GM12892 (cell line): Measurements from ENCODE around the gene NR5A2.

Experiments used
- DNase-seq: peaks from one replicate; pipeline ENCODE4 v3.0.0; 2011; ENCODE audit not compliant: insufficient read length
- FAIRE-seq: peaks from 2 replicates; lab custom pipeline; 2011; peaks lifted over from hg19 to GRCh38; lab: Jason Lieb, UNC
- POLR2A ChIP-seq: IDR thresholded peaks from 2 replicates; pipeline ENCODE4 v1.6.1; 2011; ENCODE audit warnings: low read depth, low read length, control low read depth
- POLR2AphosphoS5 ChIP-seq: IDR thresholded peaks from 2 replicates; pipeline ENCODE4 v1.6.1; 2011; ENCODE audit warnings: low read depth, low read length, control low read depth
- TAF1 ChIP-seq: IDR thresholded peaks from 2 replicates; pipeline ENCODE4 v1.6.1; 2011; ENCODE audit warnings: low read depth, mild to moderate bottlenecking, control low read depth, low read length, borderline replicate concordance

The NR5A2 gene

GRCh38 chr1:200133123-200133522 lies 105.6 kb downstream of the NR5A2 start:
- DNase-seq, result no peak
- no peak for TF ChIP-seq POLR2AphosphoS5
- TF ChIP-seq TAF1, result no peak
- TF ChIP-seq POLR2A, result no peak

GRCh38 chr1:200134116-200134515 lies 106.6 kb downstream of the NR5A2 start:
- DNase-seq (no peak), FAIRE-seq (no peak)
- no peak for TF ChIP-seq TAF1
- TF ChIP-seq POLR2A, result no peak
- no peak for TF ChIP-seq POLR2AphosphoS5

More at GRCh38 chr1:200133123-200133522, 105.6 kb downstream of the NR5A2 start:
- no peak for FAIRE-seq

- FAIRE-seq, result no peak
- no peak for DNase-seq
- TF ChIP-seq TAF1, result no peak
- TF ChIP-seq POLR2A, result no peak
- no peak for TF ChIP-seq POLR2AphosphoS5
These were observed 108.9 kb downstream of the NR5A2 start for GRCh38 chr1:200136384-200136783.

GRCh38 chr1:200139661-200140250 lies 112.2 kb downstream of the NR5A2 start:
- DNase-seq, result no peak
- FAIRE-seq, result peak; percentile 85
- TF ChIP-seq TAF1, result no peak
- TF ChIP-seq POLR2AphosphoS5, result no peak
- TF ChIP-seq POLR2A, result no peak

GRCh38 chr1:200143347-200143746 lies 115.8 kb downstream of the NR5A2 start:
- no peak for TF ChIP-seq POLR2A
- no peak for TF ChIP-seq TAF1
- TF ChIP-seq POLR2AphosphoS5, result no peak
- DNase-seq, result no peak
- no peak for FAIRE-seq

GRCh38 chr1:200146100-200146499 lies 118.6 kb downstream of the NR5A2 start:
- FAIRE-seq (no peak), DNase-seq (no peak)
- no peak for TF ChIP-seq POLR2AphosphoS5
- TF ChIP-seq POLR2A, result no peak
- no peak for TF ChIP-seq TAF1

- no peak for FAIRE-seq
- TF ChIP-seq POLR2A (no peak), POLR2AphosphoS5 (no peak), TAF1 (no peak)
- DNase-seq, result no peak
These were observed 119.6 kb downstream of the NR5A2 start for GRCh38 chr1:200147094-200147493.

- TF ChIP-seq TAF1 (no peak), POLR2AphosphoS5 (no peak), POLR2A (no peak)
- no peak for FAIRE-seq
- no peak for DNase-seq
These were observed 120.2 kb downstream of the NR5A2 start for GRCh38 chr1:200147742-200148141.

- FAIRE-seq (peak; percentile 33), DNase-seq (no peak)
- TF ChIP-seq POLR2AphosphoS5, result no peak
- no peak for TF ChIP-seq POLR2A
- no peak for TF ChIP-seq TAF1
These were observed 122.5 kb downstream of the NR5A2 start for GRCh38 chr1:200150006-200150405.

GRCh38 chr1:200150721-200151120 lies 123.2 kb downstream of the NR5A2 start:
- no peak for DNase-seq
- TF ChIP-seq POLR2AphosphoS5, result no peak
- no peak for TF ChIP-seq TAF1
- TF ChIP-seq POLR2A, result no peak
- FAIRE-seq, result peak; percentile 58

- no peak for FAIRE-seq
- no peak for DNase-seq
- TF ChIP-seq POLR2A (no peak), TAF1 (no peak), POLR2AphosphoS5 (no peak)
These were observed 124.8 kb downstream of the NR5A2 start for GRCh38 chr1:200152336-200152735.
